PC-3 (cell line): Measurements from ENCODE around the gene CTPS1.

Experiments
- EZH2 ChIP-seq: fragments of 300-600 bp; sonication (generic); IDR thresholded peaks from one replicate; pipeline ENCODE4 v1.6.1; 2017; ENCODE audit warnings: antibody characterized with exemption, mild to moderate bottlenecking, low read length; ENCODE audit not compliant: unreplicated experiment
- EZH2phosphoT487 ChIP-seq: fragments of 300-600 bp; sonication (generic); IDR thresholded peaks from 2 replicates; pipeline ENCODE4 v1.6.1; 2018; ENCODE audit warnings: mild to moderate bottlenecking, antibody characterized with exemption, low read length, borderline replicate concordance
- TF ChIP-seq, protein P1 (sequence below): fragments of 300-600 bp; sonication (generic); conservative IDR thresholded peaks from 2 replicates; pipeline ENCODE4 v1.5.1; 2017; ENCODE audit warnings: antibody characterized with exemption, low read depth, mild to moderate bottlenecking, low read length

- TF ChIP-seq, protein P1, sequence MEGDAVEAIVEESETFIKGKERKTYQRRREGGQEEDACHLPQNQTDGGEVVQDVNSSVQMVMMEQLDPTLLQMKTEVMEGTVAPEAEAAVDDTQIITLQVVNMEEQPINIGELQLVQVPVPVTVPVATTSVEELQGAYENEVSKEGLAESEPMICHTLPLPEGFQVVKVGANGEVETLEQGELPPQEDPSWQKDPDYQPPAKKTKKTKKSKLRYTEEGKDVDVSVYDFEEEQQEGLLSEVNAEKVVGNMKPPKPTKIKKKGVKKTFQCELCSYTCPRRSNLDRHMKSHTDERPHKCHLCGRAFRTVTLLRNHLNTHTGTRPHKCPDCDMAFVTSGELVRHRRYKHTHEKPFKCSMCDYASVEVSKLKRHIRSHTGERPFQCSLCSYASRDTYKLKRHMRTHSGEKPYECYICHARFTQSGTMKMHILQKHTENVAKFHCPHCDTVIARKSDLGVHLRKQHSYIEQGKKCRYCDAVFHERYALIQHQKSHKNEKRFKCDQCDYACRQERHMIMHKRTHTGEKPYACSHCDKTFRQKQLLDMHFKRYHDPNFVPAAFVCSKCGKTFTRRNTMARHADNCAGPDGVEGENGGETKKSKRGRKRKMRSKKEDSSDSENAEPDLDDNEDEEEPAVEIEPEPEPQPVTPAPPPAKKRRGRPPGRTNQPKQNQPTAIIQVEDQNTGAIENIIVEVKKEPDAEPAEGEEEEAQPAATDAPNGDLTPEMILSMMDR = no peak
- TF ChIP-seq EZH2 (no peak), EZH2phosphoT487 (no peak)
Measured at GRCh38 chr1:40983286-40983685, 3.8 kb downstream of the CTPS1 start.
